B cell (primary cell): ENCODE results near the gene RHOG. TPM values are rescaled to one million over a fixed set of nuclear protein-coding genes. Genes with fewer than 3 reads are reported as not detected.
A peak's percentile ranks its signal among the peaks of the same experiment; 100 is the strongest.

Source experiments
- ATAC-seq: fragments of 200-7000 bp; cut with Tn5 transposase; one replicate; pipeline ENCODE4 v1.10.0; 2021; ENCODE audit warnings: low read depth, mild to moderate bottlenecking, moderate number of reproducible peaks, moderate library complexity
- CTCF ChIA-PET: fragments of 350-600 bp; sonication (Branson Sonifier 250); formaldehyde crosslinking; loops from one replicate; lab custom pipeline; 2021; ENCODE audit warnings: antibody characterized with exemption, inconsistent platforms; lab: Charles Lee
- POLR2A ChIA-PET: fragments of 350-600 bp; sonication (Branson Sonifier 250); formaldehyde crosslinking; loops from one replicate; lab custom pipeline; 2021; ENCODE audit warnings: antibody characterized with exemption; lab: Charles Lee
- DNase-seq: peaks from one replicate; pipeline ENCODE4 v3.0.0; 2013
- H2AFZ ChIP-seq: 2 replicates; pipeline ENCODE4 v1.6.1; 2012; ENCODE audit warnings: mild to moderate bottlenecking, low read depth, low read length; ENCODE audit not compliant: insufficient read depth, poor library complexity, severe bottlenecking
- H3K27ac ChIP-seq, 2 donors: 1 replicate in 1 of 2; 2 replicates in 1 of 2; pipeline ENCODE4 v1.5.1; 2012 to 2013; ENCODE audit warnings: low read length in 2 of 2, mild to moderate bottlenecking in 2 of 2, moderate library complexity in 1 of 2
- H3K27me3 ChIP-seq, 4 experiments: fragments of 200-600 bp in 1 of 4; sonication (generic) in 1 of 4; replicated peaks in 1 of 4; 1 replicate in 2 of 4; 2 replicates in 2 of 4; pipeline versions ENCODE4 v1.6.1 to v1.7.0; 2013 to 2016; ENCODE audit warnings: low read length in 3 of 4, mild to moderate bottlenecking in 2 of 4, mixed read lengths in 1 of 4, moderate library complexity in 1 of 4; ENCODE audit not compliant: insufficient read depth in 4 of 4, control insufficient read depth in 3 of 4; ENCODE audit errors: control extremely low read depth in 1 of 4
- H3K36me3 ChIP-seq, 2 experiments: replicated peaks in 1 of 2; 1 replicate in 1 of 2; 2 replicates in 1 of 2; pipeline versions ENCODE4 v1.6.1 to v1.7.1; 2013; ENCODE audit warnings: low read length in 1 of 2; ENCODE audit not compliant: insufficient read depth in 2 of 2, control insufficient read depth in 1 of 2; ENCODE audit errors: control extremely low read depth in 1 of 2, extremely low read depth in 1 of 2
- H3K4me1 ChIP-seq, 2 donors: fragments of 200-600 bp in 1 of 2; sonication (generic) in 1 of 2; 1 replicate in 1 of 2; 2 replicates in 1 of 2; pipeline versions ENCODE4 v1.5.1 to v1.6.1; 2013 to 2017; ENCODE audit warnings: low read length in 2 of 2; ENCODE audit not compliant: control insufficient read depth in 2 of 2, insufficient read depth in 2 of 2
- H3K4me2 ChIP-seq: replicated peaks from 2 replicates; pipeline ENCODE3; 2012; ENCODE audit warnings: mild to moderate bottlenecking, low read depth, low read length; ENCODE audit not compliant: poor library complexity, severe bottlenecking
- H3K4me3 ChIP-seq, 5 experiments: fragments of 200-600 bp in 1 of 5; sonication (generic) in 1 of 5; 1 replicate in 3 of 5; 2 replicates in 2 of 5; pipeline versions ENCODE4 v1.5.1 to v1.7.0; 2011 to 2016; ENCODE audit warnings: low read length in 4 of 5, mild to moderate bottlenecking in 4 of 5, low read depth in 2 of 5, control low read depth in 1 of 5, moderate library complexity in 1 of 5; ENCODE audit not compliant: insufficient read depth in 1 of 5; ENCODE audit errors: control extremely low read depth in 1 of 5, extremely low read depth in 1 of 5
- H3K79me2 ChIP-seq: fragments of 200-600 bp; sonication (generic); one replicate; pipeline ENCODE4 v1.6.0; 2016; ENCODE audit warnings: low read length; ENCODE audit not compliant: control insufficient read depth, insufficient read depth
- H3K9ac ChIP-seq: fragments of 200-600 bp; sonication (generic); 2 replicates; pipeline ENCODE4 v1.6.1; 2017; ENCODE audit warnings: mild to moderate bottlenecking, low read length, moderate library complexity
- H3K9me3 ChIP-seq, 3 donors: one replicate each; pipeline versions ENCODE4 v1.6.1 to v1.7.1; 2013; ENCODE audit warnings: low read length in 2 of 3; ENCODE audit not compliant: control insufficient read depth in 2 of 3, insufficient read depth in 1 of 3; ENCODE audit errors: control extremely low read depth in 1 of 3
- H4K20me1 ChIP-seq: 2 replicates; pipeline ENCODE4 v1.6.0; 2012; ENCODE audit warnings: mild to moderate bottlenecking, low read length; ENCODE audit not compliant: insufficient read depth, control insufficient read depth, poor library complexity, severe bottlenecking
- H3K27ac Mint-ChIP-seq: one replicate; pipeline ENCODE4 v1.8.0; 2021; ENCODE audit warnings: mixed read lengths
- H3K27me3 Mint-ChIP-seq: one replicate; pipeline ENCODE4 v1.8.0; 2021; ENCODE audit warnings: mixed read lengths
- H3K4me1 Mint-ChIP-seq: one replicate; pipeline ENCODE4 v1.8.0; 2021; ENCODE audit warnings: mixed read lengths
- H3K4me3 Mint-ChIP-seq: one replicate; pipeline ENCODE4 v1.8.0; 2021; ENCODE audit warnings: mixed read lengths
- H3K9me3 Mint-ChIP-seq: one replicate; pipeline ENCODE4 v1.8.0; 2022; ENCODE audit warnings: mixed read lengths; ENCODE audit not compliant: insufficient read depth
- EZH2 ChIP-seq: IDR thresholded peaks from 2 replicates; pipeline ENCODE4 v1.6.1; 2012; ENCODE audit warnings: borderline replicate concordance, low read depth, mild to moderate bottlenecking, moderate library complexity, low read length; ENCODE audit not compliant: insufficient read depth, poor library complexity, severe bottlenecking
- WGBS: methylation state at CpG from one replicate; pipeline ENCODE4 v1.1.5; 2013; ENCODE audit warnings: missing lambda C conversion rate; ENCODE audit not compliant: insufficient coverage; 5-methylcytosine and 5-hydroxymethylcytosine counted together
- intact Hi-C: fragments of 100-400 bp; cut with micrococcal nuclease; formaldehyde crosslinking; loops from one replicate; pipeline ENCODE4 v1.10.0; 2022
- polyA plus RNA-seq: library from polyadenylated mRNA; depleted of rRNA; stranded (reverse); fragments of >200 nt; gene quantifications from 2 replicates; pipeline ENCODE4 v1.2.3, GENCODE V29; 2012
- total RNA-seq, 2 donors: library from RNA; stranded (reverse); fragments of 120-200 nt in 1 of 2; gene quantifications; 1 replicate in 1 of 2; 2 replicates in 1 of 2; pipeline versions ENCODE4 v1.2.3 to v1.2.4, GENCODE V29; 2013 to 2022
- TF ChIP-seq, protein P1 (sequence below): fragments of 200-600 bp; IDR thresholded peaks from one replicate; pipeline ENCODE4 v1.8.0; 2022; ENCODE audit warnings: antibody characterized with exemption, mild to moderate bottlenecking

RHOG gene
- total and polyA plus RNA-seq, 2 donors (not counting 1 experiment from before 2014, with no cell fraction given), result 102 to 141 TPM

DNA sequence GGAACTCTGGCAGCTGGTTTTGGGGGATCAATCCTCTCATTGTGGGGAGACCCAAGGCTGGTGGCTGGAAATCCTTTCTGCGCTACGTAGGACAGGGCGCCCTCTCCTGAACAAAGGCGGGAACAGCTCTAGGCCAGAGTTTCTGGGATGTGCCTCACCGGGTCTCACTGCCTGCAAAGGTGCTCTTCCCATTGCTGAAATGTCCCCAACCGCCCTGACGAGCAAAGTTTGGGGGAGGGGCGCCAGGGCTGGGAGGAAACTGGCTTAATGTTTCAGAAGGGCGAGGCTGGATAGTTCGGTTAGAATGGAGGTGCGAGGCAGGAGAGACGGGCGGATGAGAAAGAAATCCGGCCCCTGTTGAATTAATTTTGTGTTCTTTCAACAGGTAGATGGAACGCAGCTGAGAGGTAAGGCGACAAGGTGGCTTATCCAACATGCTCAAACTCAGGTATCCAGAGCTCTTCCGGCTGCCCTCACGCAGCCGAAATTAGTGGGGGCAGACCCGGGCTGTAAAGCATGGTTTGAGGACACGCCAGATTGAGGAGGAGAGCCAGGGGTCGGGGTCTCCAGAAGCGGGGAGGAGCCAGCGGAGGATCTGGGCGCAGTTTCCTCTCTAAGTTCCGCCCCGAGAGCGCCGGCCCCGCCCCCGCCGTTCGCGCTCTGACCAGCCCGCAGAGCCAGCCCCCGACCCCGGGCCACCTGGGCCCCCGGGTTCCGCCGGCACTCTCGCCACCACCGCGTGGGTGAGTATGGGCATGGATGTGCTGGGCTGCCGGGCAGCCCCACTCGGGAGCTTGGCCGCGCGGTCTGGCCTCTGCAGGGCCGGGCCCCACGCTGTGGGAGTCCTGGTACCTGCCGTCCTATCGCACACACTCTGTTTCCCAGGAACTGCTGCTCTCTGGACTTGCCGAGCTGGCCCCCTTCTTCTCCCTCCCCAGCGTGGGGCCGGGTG, 32.6 kb downstream of the RHOG start, which contains the start of gene PGAP2:
TSS of gene PGAP2 (plus strand) at position 652 of the 952 bp plus-strand sequence. CDS start 2,700 bp downstream, outside the sequence.
- Mint-ChIP-seq H3K4me1 (peaks cover 11% of the 10 kb centered on the region), H3K9me3 (no peaks in the 10 kb centered on the region), H3K27me3 (no peaks in the 10 kb centered on the region), H3K27ac (peak within 1 kb of the TSS; percentile 92), H3K4me3 (peak within 1 kb of the TSS; percentile 98)
- H3K9me3 ChIP-seq, result no peaks in the 10 kb centered on the region
- TF ChIP-seq, protein P1, sequence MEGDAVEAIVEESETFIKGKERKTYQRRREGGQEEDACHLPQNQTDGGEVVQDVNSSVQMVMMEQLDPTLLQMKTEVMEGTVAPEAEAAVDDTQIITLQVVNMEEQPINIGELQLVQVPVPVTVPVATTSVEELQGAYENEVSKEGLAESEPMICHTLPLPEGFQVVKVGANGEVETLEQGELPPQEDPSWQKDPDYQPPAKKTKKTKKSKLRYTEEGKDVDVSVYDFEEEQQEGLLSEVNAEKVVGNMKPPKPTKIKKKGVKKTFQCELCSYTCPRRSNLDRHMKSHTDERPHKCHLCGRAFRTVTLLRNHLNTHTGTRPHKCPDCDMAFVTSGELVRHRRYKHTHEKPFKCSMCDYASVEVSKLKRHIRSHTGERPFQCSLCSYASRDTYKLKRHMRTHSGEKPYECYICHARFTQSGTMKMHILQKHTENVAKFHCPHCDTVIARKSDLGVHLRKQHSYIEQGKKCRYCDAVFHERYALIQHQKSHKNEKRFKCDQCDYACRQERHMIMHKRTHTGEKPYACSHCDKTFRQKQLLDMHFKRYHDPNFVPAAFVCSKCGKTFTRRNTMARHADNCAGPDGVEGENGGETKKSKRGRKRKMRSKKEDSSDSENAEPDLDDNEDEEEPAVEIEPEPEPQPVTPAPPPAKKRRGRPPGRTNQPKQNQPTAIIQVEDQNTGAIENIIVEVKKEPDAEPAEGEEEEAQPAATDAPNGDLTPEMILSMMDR, result peak; percentile 61
- no peak for TF ChIP-seq EZH2
- peak; percentile 85 for ATAC-seq
- H3K27me3 ChIP-seq, result no peaks in the 10 kb centered on the region
- POLR2A ChIA-PET, result interaction anchor here (0.6 to 2.6 kb wide), 6 partner anchors 10 to 265 kb away, joined by 3 to 19 read pairs (median 3); partner anchors contain the start of gene RHOG
- peak; percentile 71 for DNase-seq
- peak within 1 kb of the TSS; percentile 59 to 60 for H3K27ac ChIP-seq
- intact Hi-C loops, result loop anchor here (1.0 to 5.0 kb wide), 4 partner anchors 11 to 46 kb away; partner anchors contain the start of gene NUP98
- H3K4me2 ChIP-seq, result peak within 1 kb of the TSS; percentile 98
- no peaks in the 10 kb centered on the region for H3K36me3 ChIP-seq
- peak within 1 kb of the TSS; percentile 90 for H3K9ac ChIP-seq
- H3K4me1 ChIP-seq, result peaks cover 6 to 17% of the 10 kb centered on the region in 2 donors
- H3K4me3 ChIP-seq, result peak within 1 kb of the TSS; percentile 91 to 99 (median 96)
- H3K79me2 ChIP-seq, result peaks cover 9% of the 10 kb centered on the region
- H2AFZ ChIP-seq, result peak within 1 kb of the TSS; percentile 97
- CTCF ChIA-PET, result interaction anchor here (0.5 to 8.7 kb wide), 35 partner anchors 10 to 265 kb away, joined by 3 to 85 read pairs (median 4); partner anchors contain the start of genes NUP98, RHOG and STIM1
- H4K20me1 ChIP-seq, result no peaks in the 10 kb centered on the region
- WGBS, result under 1% methylated on average over 52 of the region's 55 CpGs
